ENCODE results near the gene KLHL6.

DNA sequence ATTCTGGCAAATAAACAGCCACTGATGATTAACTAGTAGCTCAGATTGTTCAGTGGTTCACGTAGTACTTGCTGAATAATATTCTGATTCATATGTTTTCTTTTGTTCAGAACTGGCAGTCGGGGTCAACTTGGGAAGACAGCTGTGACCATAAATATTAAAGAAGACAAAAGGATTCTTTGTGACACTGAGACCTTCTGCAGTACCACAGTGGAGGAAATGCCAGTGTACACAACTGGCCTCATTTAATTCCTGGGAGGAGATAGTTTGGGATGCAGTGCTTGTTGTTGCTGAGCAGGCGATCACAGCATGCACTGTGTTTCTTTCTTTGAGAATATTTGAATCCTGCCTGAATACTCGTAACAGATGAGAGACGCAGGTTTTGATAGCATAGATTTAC, 100.4 kb downstream of the KLHL6 start:
- TF ChIP-seq, protein P1, sequence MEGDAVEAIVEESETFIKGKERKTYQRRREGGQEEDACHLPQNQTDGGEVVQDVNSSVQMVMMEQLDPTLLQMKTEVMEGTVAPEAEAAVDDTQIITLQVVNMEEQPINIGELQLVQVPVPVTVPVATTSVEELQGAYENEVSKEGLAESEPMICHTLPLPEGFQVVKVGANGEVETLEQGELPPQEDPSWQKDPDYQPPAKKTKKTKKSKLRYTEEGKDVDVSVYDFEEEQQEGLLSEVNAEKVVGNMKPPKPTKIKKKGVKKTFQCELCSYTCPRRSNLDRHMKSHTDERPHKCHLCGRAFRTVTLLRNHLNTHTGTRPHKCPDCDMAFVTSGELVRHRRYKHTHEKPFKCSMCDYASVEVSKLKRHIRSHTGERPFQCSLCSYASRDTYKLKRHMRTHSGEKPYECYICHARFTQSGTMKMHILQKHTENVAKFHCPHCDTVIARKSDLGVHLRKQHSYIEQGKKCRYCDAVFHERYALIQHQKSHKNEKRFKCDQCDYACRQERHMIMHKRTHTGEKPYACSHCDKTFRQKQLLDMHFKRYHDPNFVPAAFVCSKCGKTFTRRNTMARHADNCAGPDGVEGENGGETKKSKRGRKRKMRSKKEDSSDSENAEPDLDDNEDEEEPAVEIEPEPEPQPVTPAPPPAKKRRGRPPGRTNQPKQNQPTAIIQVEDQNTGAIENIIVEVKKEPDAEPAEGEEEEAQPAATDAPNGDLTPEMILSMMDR (IDR thresholded peaks at IDR 0.05), result no peak
- no peak for TF ChIP-seq POLR2A (IDR thresholded peaks at IDR 0.05)
